Ascending aorta (tissue), 2 donors: ENCODE data around the gene C15orf61. TPM values are rescaled to one million over a fixed set of nuclear protein-coding genes. Genes with fewer than 3 reads are reported as not detected.

Experiments used
- DNase-seq, 2 donors: peaks; one replicate each; pipeline ENCODE4 v3.0.0-alpha.2; 2019; ENCODE audit warnings: low spot score in 2 of 2
- H3K27ac ChIP-seq, 2 donors: fragments of 200-600 bp; sonication (generic); one replicate each; pipeline ENCODE4 v1.5.1; 2016 to 2017; ENCODE audit warnings: mild to moderate bottlenecking in 1 of 2
- H3K27me3 ChIP-seq: fragments of 200-600 bp; sonication (generic); one replicate; pipeline ENCODE4 v1.5.1; 2017
- H3K36me3 ChIP-seq, 2 donors: fragments of 200-600 bp; sonication (generic); one replicate each; pipeline ENCODE4 v1.5.1; 2016
- H3K4me1 ChIP-seq, 2 donors: fragments of 200-600 bp; sonication (generic); one replicate each; pipeline ENCODE4 v1.5.1; 2016 to 2017; ENCODE audit warnings: mild to moderate bottlenecking in 1 of 2
- H3K4me3 ChIP-seq, 2 donors: fragments of 200-600 bp; sonication (generic); one replicate each; pipeline ENCODE4 v1.5.1; 2016 to 2017; ENCODE audit warnings: mild to moderate bottlenecking in 1 of 2
- H3K9me3 ChIP-seq, 2 donors: fragments of 200-600 bp; sonication (generic); one replicate each; pipeline ENCODE4 v1.5.1; 2016
- CTCF ChIP-seq, 3 experiments: fragments of 200-600 bp in 2 of 3; fragments of 450-650 bp in 1 of 3; sonication (generic) in 2 of 3; IDR thresholded peaks; one replicate each; pipeline ENCODE4 v1.5.1; 2016 to 2019; ENCODE audit warnings: antibody characterized with exemption in 3 of 3, mild to moderate bottlenecking in 1 of 3, moderate library complexity in 1 of 3
- intact Hi-C: fragments of 100-400 bp; cut with DNase I; formaldehyde crosslinking; loops from one replicate; pipeline ENCODE4 v1.15.1; 2023
- total RNA-seq: library from RNA; depleted of rRNA; stranded (reverse); fragments of >200 nt; gene quantifications from one replicate; pipeline ENCODE4 v1.1.0, GENCODE V29; 2016

Gene C15orf61
- total RNA-seq, 1 donor from 2014 or later, result 2.3 TPM

DNA sequence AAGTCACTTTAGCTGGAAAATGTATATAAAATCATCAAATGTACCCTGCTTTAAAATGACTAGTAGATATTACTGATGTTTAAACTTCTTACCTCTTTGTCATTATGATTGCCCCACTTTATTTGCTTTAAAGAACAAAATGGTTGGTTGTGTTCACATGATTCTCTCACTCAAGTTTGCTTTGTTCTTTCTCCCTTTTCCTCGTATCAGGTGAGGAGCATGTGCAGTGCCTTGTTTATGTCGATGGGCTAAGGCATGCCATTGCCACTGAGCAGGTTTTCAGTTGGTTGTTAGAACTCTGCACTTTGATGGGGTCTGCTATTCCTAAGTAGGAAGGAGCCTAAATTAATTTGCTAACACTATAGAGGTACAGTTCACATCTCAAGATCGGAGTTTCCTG lies 26.9 kb downstream of the C15orf61 start:
- Histone ChIP-seq H3K9me3 (no peaks in the 10 kb centered on the region), H3K4me3 (no peak overlapping the region), H3K36me3 (peaks cover 4 to 18% of the 10 kb centered on the region in 2 donors), H3K27me3 (no peaks in the 10 kb centered on the region), H3K27ac (no peak overlapping the region), H3K4me1 (peaks cover 0 to 15% of the 10 kb centered on the region in 2 donors)
- TF ChIP-seq CTCF (IDR thresholded peaks at IDR 0.05), result no peak
- intact Hi-C loops, result no loop called here
- no peak for DNase-seq

GRCh38 chr15:67548236-67548852 lies 27.4 kb downstream of the C15orf61 start:
- H3K36me3 ChIP-seq, result peaks cover 4 to 18% of the 10 kb centered on the region in 2 donors
- no peak overlapping the region for H3K27ac ChIP-seq
- TF ChIP-seq CTCF (IDR thresholded peaks at IDR 0.05), result no peak
- DNase-seq, result no peak
- intact Hi-C loops, result no loop called here
- H3K4me3 ChIP-seq, result no peak overlapping the region
- no peaks in the 10 kb centered on the region for H3K27me3 ChIP-seq
- no peaks in the 10 kb centered on the region for H3K9me3 ChIP-seq
- peaks cover 0 to 12% of the 10 kb centered on the region in 2 donors for H3K4me1 ChIP-seq

GRCh38 chr15:67548862-67549651 lies 28.1 kb downstream of the C15orf61 start:
- H3K27ac ChIP-seq, result no peak overlapping the region

GRCh38 chr15:67549736-67550135 lies 28.8 kb downstream of the C15orf61 start:
- intact Hi-C loops, result no loop called here
- H3K4me1 ChIP-seq, result peaks cover 0 to 6% of the 10 kb centered on the region in 2 donors
- H3K27ac ChIP-seq, result no peak overlapping the region
- peaks cover 4 to 18% of the 10 kb centered on the region in 2 donors for H3K36me3 ChIP-seq
- no peak overlapping the region for H3K4me3 ChIP-seq
- no peaks in the 10 kb centered on the region for H3K27me3 ChIP-seq
- DNase-seq, result no peak
- H3K9me3 ChIP-seq, result no peaks in the 10 kb centered on the region
- no peak for TF ChIP-seq CTCF (IDR thresholded peaks at IDR 0.05)

More at GRCh38 chr15:67548862-67549651, 28.1 kb downstream of the C15orf61 start:
- no peaks in the 10 kb centered on the region for H3K9me3 ChIP-seq
- TF ChIP-seq CTCF (IDR thresholded peaks at IDR 0.05), result no peak
- H3K4me3 ChIP-seq, result no peak overlapping the region
- H3K4me1 ChIP-seq, result peaks cover 0 to 6% of the 10 kb centered on the region in 2 donors
- H3K27me3 ChIP-seq, result no peaks in the 10 kb centered on the region
- DNase-seq, result no peak
- peaks cover 4 to 18% of the 10 kb centered on the region in 2 donors for H3K36me3 ChIP-seq
- intact Hi-C loops, result no loop called here

GRCh38 chr15:67550522-67550921 lies 29.6 kb downstream of the C15orf61 start:
- H3K4me3 ChIP-seq, result no peak overlapping the region
- no peak for TF ChIP-seq CTCF (IDR thresholded peaks at IDR 0.05)
- H3K27me3 ChIP-seq, result no peaks in the 10 kb centered on the region
- H3K27ac ChIP-seq, result no peak overlapping the region
- no peak for DNase-seq
- peaks cover 0 to 6% of the 10 kb centered on the region in 2 donors for H3K4me1 ChIP-seq
- H3K9me3 ChIP-seq, result no peaks in the 10 kb centered on the region
- intact Hi-C loops, result no loop called here
- H3K36me3 ChIP-seq, result peaks cover 4 to 18% of the 10 kb centered on the region in 2 donors
